ENCODE data around the gene HLA-F. TPM values are rescaled to one million over a fixed set of nuclear protein-coding genes. Genes with fewer than 3 reads are reported as not detected.
A peak's percentile ranks its signal among the peaks of the same experiment; 100 is the strongest.

HLA-F gene
- total RNA-seq, 4 donors from 2014 or later: 90.4 to 500 (median 306) TPM

DNA sequence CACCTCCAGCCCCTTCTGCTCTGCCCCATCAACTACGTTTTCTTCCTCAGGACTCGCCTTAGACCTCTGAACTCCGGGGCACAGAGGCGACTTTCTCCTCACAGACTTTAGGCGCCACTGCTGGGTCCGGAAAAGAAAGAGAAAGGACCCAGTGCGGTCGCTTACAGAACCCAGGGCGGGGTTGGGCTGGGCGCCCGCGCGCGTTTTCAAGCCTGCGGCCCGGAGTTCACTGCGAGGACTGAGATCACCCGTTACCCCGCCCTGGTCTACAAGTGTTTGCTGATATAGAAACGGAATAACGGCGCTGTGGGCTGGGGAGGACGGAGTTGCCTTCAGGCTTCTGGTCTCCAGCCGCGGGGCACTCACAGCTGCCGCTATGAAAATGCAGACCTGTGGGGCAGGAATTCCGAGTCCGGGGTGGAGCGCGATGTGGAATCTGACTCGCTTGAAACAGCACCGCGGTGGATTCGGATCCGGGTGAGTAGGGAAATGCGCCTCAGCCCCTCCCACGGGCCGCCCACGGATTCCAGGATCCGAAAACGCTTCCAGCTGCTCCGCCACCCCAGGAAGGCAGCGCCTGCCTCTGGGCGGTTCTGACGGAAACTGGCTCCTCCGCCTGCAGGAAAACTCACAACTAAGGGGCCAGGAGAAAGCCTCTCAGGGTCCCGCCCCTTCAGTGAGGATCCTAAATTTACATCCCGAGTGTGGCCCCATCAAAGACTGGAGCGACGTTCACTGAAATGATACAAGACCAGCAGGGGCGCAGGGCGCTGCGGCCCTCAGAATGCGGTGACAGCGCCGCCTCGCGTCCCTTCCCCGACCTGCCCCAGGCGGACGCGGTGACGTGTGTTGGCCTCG lies 29.4 kb downstream of the HLA-F start:
- intact Hi-C loops (cut with DNase I; ENCODE audit: low total_unique reads) (loop anchor here (5.0 kb wide), 1 partner anchor 50 kb away; no protein-coding TSS in a partner anchor), in situ Hi-C loops (cut with MboI; ENCODE audit: low pct_ligation_motif_present in 1 of 4, low pct_unique_long_range_greater_than_20kb in 1 of 4, low sequenced_read_pairs in 3 of 4) (no loop called here)
- peak; percentile 91 for DNase-seq
- Histone ChIP-seq H3K27me3 (peaks cover 5% of the 10 kb centered on the region), H3K4me1 (peaks cover 4 to 29% (median 25%) of the 10 kb centered on the region in 4 donors), H3K36me3 (no peaks in the 10 kb centered on the region), H3K27ac (peak overlapping the region; percentile 88 to 95 (median 93)), H3K9me3 (no peaks in the 10 kb centered on the region), H3K4me3 (peak overlapping the region; percentile 64 to 81 (median 66))
- TF ChIP-seq POLR2A (IDR thresholded peaks at IDR 0.05) (peak; percentile 28), CTCF (IDR thresholded peaks at IDR 0.05) (peak; percentile 87 to 97 (median 91)), EP300 (IDR thresholded peaks at IDR 0.05; ENCODE audit: low read depth) (no peak), POLR2AphosphoS5 (IDR thresholded peaks at IDR 0.05) (peak; percentile 46 to 70 (median 54))
- 1% methylated on average over 52 of the region's 64 CpGs; no CpG with 5 or more reads in 1 of the 2 donors for WGBS, 2 donors (ENCODE audit: low coverage in 1 of 2)

GRCh38 chr6:29753309-29753644 lies 30.0 kb downstream of the HLA-F start:
- H3K27ac ChIP-seq: peak overlapping the region; percentile 88 to 95 (median 93)
- WGBS, 2 donors (ENCODE audit: low coverage in 1 of 2): 10 to 19% methylated on average over 3 to 4 of the region's 4 CpGs
- intact Hi-C loops (cut with DNase I; ENCODE audit: low total_unique reads): loop anchor here (5.0 kb wide), 1 partner anchor 51 kb away; no protein-coding TSS in a partner anchor

GRCh38 chr6:29755295-29755871 lies 32.1 kb downstream of the HLA-F start:
- no peak overlapping the region for H3K27ac ChIP-seq
- intact Hi-C loops (cut with DNase I; ENCODE audit: low total_unique reads): no loop called here
- H3K9me3 ChIP-seq: no peaks in the 10 kb centered on the region
- H3K36me3 ChIP-seq: no peaks in the 10 kb centered on the region
- WGBS, 2 donors (ENCODE audit: low coverage in 1 of 2): 86 to 93% methylated on average over 3 to 23 of the region's 23 CpGs
- in situ Hi-C loops (cut with MboI; ENCODE audit: low pct_ligation_motif_present in 1 of 4, low pct_unique_long_range_greater_than_20kb in 1 of 4, low sequenced_read_pairs in 3 of 4): no loop called here
- no peak overlapping the region for H3K4me3 ChIP-seq
- H3K4me1 ChIP-seq: peaks cover 0 to 13% (median 10%) of the 10 kb centered on the region in 4 donors
- TF ChIP-seq EP300 (IDR thresholded peaks at IDR 0.05; ENCODE audit: low read depth) (no peak), CTCF (IDR thresholded peaks at IDR 0.05) (no peak), POLR2A (IDR thresholded peaks at IDR 0.05) (no peak), POLR2AphosphoS5 (IDR thresholded peaks at IDR 0.05) (no peak)
- no peak for DNase-seq
- H3K27me3 ChIP-seq: peaks cover 8% of the 10 kb centered on the region

More at GRCh38 chr6:29753309-29753644, 30.0 kb downstream of the HLA-F start:
- TF ChIP-seq POLR2AphosphoS5 (IDR thresholded peaks at IDR 0.05) (no peak), EP300 (IDR thresholded peaks at IDR 0.05; ENCODE audit: low read depth) (no peak), POLR2A (IDR thresholded peaks at IDR 0.05) (no peak)
- in situ Hi-C loops (cut with MboI; ENCODE audit: low pct_ligation_motif_present in 1 of 4, low pct_unique_long_range_greater_than_20kb in 1 of 4, low sequenced_read_pairs in 3 of 4): no loop called here
- Histone ChIP-seq H3K27me3 (peaks cover 7% of the 10 kb centered on the region), H3K4me3 (peak overlapping the region in 3 of 4 donors; percentile 64 to 81 (median 66)), H3K9me3 (no peaks in the 10 kb centered on the region), H3K36me3 (no peaks in the 10 kb centered on the region), H3K4me1 (peaks cover 4 to 23% (median 19%) of the 10 kb centered on the region in 4 donors)
- no peak for DNase-seq

DNA sequence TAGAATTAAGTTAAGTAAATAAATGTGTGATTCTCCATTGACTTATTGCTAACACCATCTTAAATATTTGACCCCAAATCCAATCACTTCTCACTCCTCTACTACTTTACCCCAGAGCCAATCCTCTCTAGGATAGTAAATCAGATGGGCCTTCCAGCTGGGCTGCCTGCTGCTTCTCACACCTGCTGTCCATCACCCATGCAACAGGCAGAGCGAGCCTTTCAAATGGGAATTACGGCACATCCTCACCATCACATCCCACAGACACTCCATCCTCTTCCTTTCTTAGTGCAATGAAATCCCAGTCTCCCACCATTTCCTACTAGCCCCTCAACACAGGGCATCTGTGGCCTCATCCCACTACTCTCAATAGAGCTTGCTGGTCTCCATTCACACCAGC lies 34.0 kb downstream of the HLA-F start:
- peaks cover 8% of the 10 kb centered on the region for H3K27me3 ChIP-seq
- intact Hi-C loops (cut with DNase I; ENCODE audit: low total_unique reads) (no loop called here), in situ Hi-C loops (cut with MboI; ENCODE audit: low pct_ligation_motif_present in 1 of 4, low pct_unique_long_range_greater_than_20kb in 1 of 4, low sequenced_read_pairs in 3 of 4) (no loop called here)
- H3K27ac ChIP-seq: no peak overlapping the region
- no peak overlapping the region for H3K4me3 ChIP-seq
- 83% methylated on average over 2 of the region's 2 CpGs for WGBS, 2 donors (ENCODE audit: low coverage in 1 of 2)
- peaks cover 0 to 7% (median 4%) of the 10 kb centered on the region in 4 donors for H3K4me1 ChIP-seq
- no peak for DNase-seq
- no peaks in the 10 kb centered on the region for H3K9me3 ChIP-seq
- TF ChIP-seq POLR2AphosphoS5 (IDR thresholded peaks at IDR 0.05) (no peak), CTCF (IDR thresholded peaks at IDR 0.05) (no peak), POLR2A (IDR thresholded peaks at IDR 0.05) (no peak), EP300 (IDR thresholded peaks at IDR 0.05; ENCODE audit: low read depth) (no peak)
- no peaks in the 10 kb centered on the region for H3K36me3 ChIP-seq
